Posterior vena cava (tissue), 2 donors: ENCODE results near the gene CREG2. TPM values are rescaled to one million over a fixed set of nuclear protein-coding genes. Genes with fewer than 3 reads are reported as not detected.

Experiments
- DNase-seq: peaks from one replicate; pipeline ENCODE4 v3.0.0-alpha.2; 2020; ENCODE audit warnings: low spot score
- intact Hi-C, 2 donors: fragments of 100-400 bp; cut with DNase I; formaldehyde crosslinking; loops; one replicate each; pipeline versions ENCODE4 v1.14.1 to v1.14.2; 2022 to 2023
- total RNA-seq, 2 donors: library from RNA; stranded (reverse); fragmentation: NEBNext Ultra II Directional; extraction: Animal tissue kit (Norgen Biotek cat#: 25700); gene quantifications; one replicate each; pipeline ENCODE4 v1.2.1, GENCODE V29; 2021
- donor health status: DM: yes; HTN: yes; CAD: no.
- donor health status: DM: yes; HTN: yes; CAD: no.

The CREG2 gene
- total RNA-seq, 2 donors from 2014 or later: not detected

DNA sequence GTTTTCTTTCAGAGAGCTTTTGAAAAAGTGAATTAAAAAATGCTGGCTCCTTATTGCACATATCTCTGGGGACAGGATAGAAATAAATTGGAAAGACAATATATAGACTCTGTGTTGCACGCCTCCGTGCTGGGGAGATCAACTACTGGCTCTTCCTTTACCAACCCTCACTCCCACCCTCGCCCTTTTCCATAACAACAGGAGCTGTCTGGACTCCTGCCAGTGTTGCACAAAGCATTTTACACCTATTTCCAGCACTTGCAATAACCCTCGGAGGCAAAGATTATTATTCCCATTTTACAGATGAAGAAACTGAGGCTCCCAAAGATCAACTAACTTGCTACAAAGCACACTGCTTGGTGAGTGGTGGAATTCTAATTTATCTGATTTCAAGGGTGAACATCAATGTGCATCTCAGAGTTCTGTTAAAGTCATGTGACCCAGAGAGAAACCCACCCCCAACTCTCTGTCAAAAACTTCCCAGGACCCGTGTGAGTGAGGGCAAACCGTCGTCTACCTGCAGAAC lies 4.2 kb downstream of the CREG2 start:
- no peak for DNase-seq
- intact Hi-C loops: no loop called here

- DNase-seq: no peak
- intact Hi-C loops: no loop called here
Observed at GRCh38 chr2:101382442-101382841, 4.9 kb downstream of the CREG2 start.

DNA sequence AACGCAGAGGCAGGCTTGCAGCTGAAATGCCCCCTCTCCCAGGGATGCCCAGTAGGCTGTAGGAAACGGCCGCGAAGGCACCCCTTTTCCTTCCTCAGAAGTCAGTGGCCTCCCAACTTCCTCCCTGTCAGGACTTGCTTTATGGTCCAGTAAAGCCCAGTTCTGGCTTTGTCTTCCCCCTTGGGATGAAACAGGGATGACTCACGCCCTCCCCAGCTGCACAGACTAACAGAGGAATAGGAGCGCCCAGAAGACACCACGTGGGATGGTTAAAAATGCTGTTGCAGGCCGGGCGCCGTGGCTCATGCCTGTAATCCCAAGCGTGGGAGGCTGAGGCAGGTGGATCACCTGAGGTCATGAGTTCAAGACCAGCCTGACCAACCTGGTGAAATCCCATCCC lies 6.9 kb downstream of the CREG2 start:
- peak; percentile 86 for DNase-seq
- intact Hi-C loops: no loop called here

DNA sequence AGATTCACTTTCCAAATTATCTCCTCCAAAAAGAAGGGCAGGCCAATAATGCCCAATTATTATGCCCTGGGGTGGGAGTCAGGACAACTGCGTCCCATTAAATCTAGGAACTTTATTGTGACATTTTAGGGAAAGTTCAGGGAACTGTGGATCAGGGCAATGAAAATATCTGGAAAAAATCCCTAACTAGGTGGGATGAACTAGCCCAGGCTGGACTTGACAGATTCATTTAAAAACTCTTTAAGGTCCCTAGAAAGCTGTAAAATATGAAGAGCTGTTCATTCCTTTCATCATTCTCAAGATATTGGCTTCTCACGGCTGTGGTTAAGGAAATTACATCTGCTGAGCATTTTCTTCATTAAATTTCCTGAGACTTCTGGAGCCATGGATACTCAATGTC lies 8.2 kb downstream of the CREG2 start:
- intact Hi-C loops: no loop called here
- DNase-seq: no peak

- intact Hi-C loops: no loop called here
- DNase-seq: no peak
Observed at GRCh38 chr2:101375653-101376052, 11.7 kb downstream of the CREG2 start.

DNA sequence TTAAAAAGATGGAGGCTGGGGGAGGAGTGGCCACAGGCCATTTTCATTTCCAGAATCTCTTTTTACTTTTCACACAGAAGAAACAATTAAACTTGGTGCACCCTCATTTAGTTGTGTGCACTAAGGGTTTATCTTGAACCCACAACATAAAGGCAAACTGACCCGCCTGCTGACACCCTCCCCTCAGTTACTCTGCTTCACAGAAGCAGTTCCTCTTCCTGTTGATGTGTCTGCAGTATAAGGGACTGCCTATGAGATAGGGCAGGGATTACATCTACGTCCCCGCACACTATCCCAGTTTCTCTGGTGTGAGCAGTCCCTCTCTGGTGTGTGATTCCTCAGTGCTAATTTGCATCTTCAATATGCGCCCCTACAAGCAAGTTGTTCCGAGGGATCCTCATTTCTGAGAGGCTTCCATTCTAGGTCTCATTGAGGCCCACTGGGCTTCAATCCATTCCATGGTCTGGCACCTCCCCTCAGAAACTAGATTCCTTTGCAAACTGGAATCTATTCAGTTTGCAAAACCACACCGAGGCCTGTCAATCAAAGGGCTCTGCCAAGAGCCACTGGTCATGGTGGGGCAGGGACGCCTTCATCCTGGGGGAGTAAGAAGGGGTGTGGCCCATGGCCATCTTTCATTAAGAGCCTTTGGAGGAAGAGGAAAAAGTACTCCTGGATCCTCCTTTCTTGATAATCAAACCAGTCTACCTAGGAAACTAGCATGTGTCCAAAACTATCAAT lies 12.3 kb downstream of the CREG2 start:
- intact Hi-C loops: loop anchor here in 1 of 2 donors (5.0 kb wide), 1 partner anchor 1307 kb away; no protein-coding TSS in a partner anchor

DNA sequence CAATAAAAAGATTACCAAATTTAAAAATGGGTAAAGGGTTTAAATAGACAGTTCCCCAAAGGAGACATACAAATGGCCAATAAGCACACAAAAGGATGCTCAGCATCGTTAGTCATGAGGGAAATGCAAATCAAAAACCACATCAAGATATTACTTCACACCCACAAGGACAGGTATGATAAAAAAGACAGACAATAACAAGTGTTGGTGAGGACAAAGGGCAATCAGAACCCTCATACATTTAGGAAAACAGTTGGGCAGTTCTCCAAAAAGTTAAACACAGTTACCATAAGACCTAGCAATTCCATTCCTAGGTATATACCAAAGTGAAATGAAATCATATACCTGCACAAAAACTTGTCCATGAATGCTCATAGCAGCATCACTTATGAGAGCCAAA lies 14.5 kb downstream of the CREG2 start:
- intact Hi-C loops: loop anchor here in 1 of 2 donors (5.0 kb wide), 1 partner anchor 1310 kb away; no protein-coding TSS in a partner anchor
- no peak for DNase-seq

More for the DNA sequence above, 12.3 kb downstream of the CREG2 start:
- DNase-seq: no peak

DNA sequence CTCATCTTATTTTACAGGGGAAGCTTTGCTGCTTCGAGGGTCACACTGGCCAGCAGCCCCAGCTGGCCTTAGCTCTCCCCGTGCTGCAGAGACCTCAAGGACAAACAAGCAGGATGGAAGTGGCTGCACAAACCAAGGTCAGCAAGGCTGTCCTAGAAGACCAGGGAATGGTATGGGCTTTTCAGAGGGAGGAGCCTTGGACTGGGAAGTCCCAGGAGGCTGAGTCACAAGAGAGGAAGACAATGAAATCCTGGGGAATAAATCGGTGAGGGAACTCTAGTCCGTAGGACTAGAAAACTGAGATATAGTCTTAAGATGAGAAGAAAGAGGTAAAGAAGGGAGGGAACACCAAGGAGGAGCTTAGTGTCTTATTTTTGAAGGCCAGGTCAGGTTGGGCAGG lies 15.7 kb downstream of the CREG2 start:
- no peak for DNase-seq
- intact Hi-C loops: loop anchor here in 1 of 2 donors (5.0 kb wide), 1 partner anchor 1311 kb away; no protein-coding TSS in a partner anchor

GRCh38 chr2:101369100-101369499 lies 18.2 kb downstream of the CREG2 start:
- no peak for DNase-seq
- intact Hi-C loops: no loop called here

- intact Hi-C loops: no loop called here
- no peak for DNase-seq
Observed at GRCh38 chr2:101368376-101368775, 18.9 kb downstream of the CREG2 start.

- intact Hi-C loops: no loop called here
- DNase-seq: no peak
Observed at GRCh38 chr2:101367508-101367907, 19.8 kb downstream of the CREG2 start.

DNA sequence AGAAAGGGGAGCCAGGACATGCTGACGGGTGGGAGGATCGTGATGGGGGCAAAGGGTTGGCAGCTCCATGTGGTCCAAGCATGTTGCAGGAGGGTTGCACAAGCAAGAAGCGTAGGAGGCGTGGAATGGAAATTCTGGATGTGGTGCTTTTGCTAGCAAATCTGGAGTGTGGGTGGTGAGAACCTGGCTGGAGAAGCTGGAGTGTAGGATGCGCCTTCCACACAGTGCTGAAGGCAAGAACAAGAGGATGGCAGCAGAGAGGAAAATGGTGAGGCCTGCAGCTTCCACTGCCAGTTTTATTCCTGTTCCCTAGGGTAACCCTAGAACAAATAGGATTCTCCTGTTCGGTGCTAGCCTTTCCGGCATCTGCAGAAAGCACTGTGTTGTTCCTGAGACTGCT lies 22.4 kb downstream of the CREG2 start:
- DNase-seq: no peak
- intact Hi-C loops: no loop called here

DNA sequence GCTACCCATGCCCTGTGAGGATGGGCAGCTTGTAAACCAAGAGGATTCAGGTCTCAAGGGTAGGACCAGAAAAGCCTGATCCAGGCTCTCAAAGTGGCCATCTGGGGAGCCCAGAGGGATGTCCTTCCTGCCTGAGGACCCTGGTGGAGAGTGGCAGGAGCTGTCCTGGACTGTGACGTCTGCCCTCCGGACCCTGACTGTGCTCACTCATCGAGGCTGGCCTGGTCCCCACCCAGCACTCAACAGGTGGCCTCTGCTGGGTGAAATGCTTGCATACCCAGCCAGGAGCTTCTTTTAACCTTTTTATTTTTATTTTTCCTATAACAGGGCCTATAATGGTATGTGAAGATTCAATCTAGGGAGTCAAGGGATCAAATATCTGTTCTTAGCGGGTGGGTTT lies 24.5 kb downstream of the CREG2 start:
- DNase-seq: no peak
- intact Hi-C loops: no loop called here

DNA sequence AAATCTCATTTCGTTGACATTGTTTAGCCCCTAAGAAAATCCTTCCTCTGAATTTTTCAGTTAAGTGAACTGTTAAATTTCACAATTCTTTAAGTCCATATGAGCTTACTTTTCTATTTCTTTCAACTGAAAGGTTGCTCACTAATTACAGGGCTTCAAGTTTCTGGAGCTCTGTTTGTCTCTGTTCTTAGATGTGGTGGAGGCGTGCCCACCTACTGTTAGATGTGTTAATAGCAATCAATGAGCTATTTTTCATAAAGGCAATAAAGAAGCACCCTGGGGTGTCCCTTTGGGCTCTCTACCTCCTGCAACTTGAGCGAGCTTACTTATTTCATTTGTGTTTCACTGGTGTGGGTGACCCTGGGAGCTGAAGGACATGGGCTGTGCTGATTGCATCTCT lies 25.0 kb downstream of the CREG2 start:
- no peak for DNase-seq
- intact Hi-C loops: no loop called here

DNA sequence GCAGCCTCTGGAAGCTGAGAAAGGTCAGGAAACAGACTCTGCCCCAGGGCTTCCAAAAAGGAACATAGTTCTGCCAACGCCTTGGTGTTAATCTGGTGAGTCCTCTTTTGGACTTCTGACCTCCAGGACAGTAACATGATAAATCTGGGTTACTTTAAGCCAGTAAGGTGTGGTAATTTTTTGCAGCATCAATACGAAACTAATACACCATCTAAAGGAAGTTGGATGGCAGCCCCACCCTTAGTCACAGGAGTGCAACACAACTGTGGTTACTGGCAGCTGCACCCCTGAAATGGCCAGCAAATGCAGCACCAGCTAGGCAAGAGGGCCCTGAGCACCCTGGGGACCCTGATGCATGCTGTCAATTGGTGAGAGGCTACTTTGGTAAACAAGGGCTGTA lies 25.8 kb downstream of the CREG2 start:
- intact Hi-C loops: no loop called here
- DNase-seq: no peak

DNA sequence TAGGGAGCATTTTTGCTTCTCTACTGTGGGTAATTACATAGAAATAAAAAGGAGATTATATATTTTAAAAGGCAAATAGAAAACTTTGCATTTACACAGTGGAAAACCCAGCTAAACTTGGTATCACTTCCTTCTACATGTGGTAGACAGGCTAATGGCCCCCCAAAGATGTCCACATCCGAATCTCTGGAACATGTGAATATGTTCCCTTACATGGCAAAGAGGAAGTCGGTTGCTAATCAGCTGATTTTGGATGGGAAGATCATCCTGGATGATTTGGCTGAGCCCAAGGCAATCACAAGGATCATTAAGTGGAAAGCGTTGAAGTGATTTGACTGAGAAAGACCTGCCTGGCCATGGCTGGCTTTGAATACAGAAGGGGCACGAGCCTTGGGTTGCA lies 26.2 kb downstream of the CREG2 start:
- no peak for DNase-seq
- intact Hi-C loops: no loop called here

GRCh38 chr2:101360232-101360631 lies 27.1 kb downstream of the CREG2 start:
- no peak for DNase-seq
- intact Hi-C loops: no loop called here

DNA sequence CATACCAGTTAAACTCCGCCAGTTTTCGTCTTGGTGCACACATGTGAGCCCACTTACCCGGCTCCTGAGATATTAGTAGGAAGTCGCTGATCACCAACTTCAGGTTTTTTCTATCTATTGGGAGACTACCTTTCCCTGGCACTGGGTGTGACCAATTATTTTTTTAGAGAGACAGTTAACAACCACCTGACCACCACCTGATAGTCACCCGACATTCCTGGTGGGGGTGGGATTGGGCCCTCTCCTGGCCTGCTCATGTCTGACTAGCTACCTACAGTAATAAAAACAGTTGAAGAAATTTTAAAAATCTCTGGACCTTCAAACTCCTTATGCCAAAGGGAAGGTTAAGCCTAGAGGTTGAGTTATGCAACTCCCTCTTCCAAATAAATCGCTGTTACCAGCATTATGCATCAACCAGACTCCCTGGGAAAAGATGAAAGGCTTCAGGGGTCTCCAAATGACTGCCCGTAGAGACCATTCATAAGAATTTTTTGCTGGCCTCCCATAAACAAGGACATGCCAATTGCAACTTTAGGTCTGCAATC lies 27.8 kb downstream of the CREG2 start:
- intact Hi-C loops: no loop called here
- DNase-seq: no peak

- DNase-seq: no peak
- intact Hi-C loops: no loop called here
Observed at GRCh38 chr2:101357376-101357775, 29.9 kb downstream of the CREG2 start.

GRCh38 chr2:101356521-101356920 lies 30.8 kb downstream of the CREG2 start:
- DNase-seq: no peak

GRCh38 chr2:101356055-101356454 lies 31.2 kb downstream of the CREG2 start:
- intact Hi-C loops: no loop called here
- DNase-seq: no peak

More at GRCh38 chr2:101356521-101356920, 30.8 kb downstream of the CREG2 start:
- intact Hi-C loops: no loop called here
